Measurements from ENCODE around the gene PNLIPRP2. TPM values are rescaled to one million over a fixed set of nuclear protein-coding genes. Genes with fewer than 3 reads are reported as not detected.

The PNLIPRP2 gene
- total and polyA plus RNA-seq, 8 donors, result 1.3 to 11.9 (median 4.1) TPM; not detected in 3

GRCh38 chr10:116621476-116621875 is 723 bp downstream of the PNLIPRP2 start:
- no peak overlapping the region for H3K4me3 ChIP-seq
- intact Hi-C loops (cut with DNase I; ENCODE audit: low total_unique reads), result no loop called here
- H3K9me3 ChIP-seq, result no peaks in the 10 kb centered on the region
- no peak for DNase-seq
- no peak overlapping the region for H3K27ac ChIP-seq
- peaks cover 0 to 40% (median 5%) of the 10 kb centered on the region in 3 donors for H3K27me3 ChIP-seq
- no peaks in the 10 kb centered on the region for H3K36me3 ChIP-seq
- no peak for TF ChIP-seq POLR2AphosphoS5 (IDR thresholded peaks at IDR 0.05)
- no peak for TF ChIP-seq POLR2A (IDR thresholded peaks at IDR 0.05)
- TF ChIP-seq EP300 (IDR thresholded peaks at IDR 0.05), result no peak
- no peak for TF ChIP-seq CTCF (IDR thresholded peaks at IDR 0.05)
- peaks cover 0 to 12% (median 8%) of the 10 kb centered on the region in 4 donors for H3K4me1 ChIP-seq
- WGBS, 5 donors, result 42 to 71% (median 57%) methylated on average over 8 of the region's 8 CpGs

DNA sequence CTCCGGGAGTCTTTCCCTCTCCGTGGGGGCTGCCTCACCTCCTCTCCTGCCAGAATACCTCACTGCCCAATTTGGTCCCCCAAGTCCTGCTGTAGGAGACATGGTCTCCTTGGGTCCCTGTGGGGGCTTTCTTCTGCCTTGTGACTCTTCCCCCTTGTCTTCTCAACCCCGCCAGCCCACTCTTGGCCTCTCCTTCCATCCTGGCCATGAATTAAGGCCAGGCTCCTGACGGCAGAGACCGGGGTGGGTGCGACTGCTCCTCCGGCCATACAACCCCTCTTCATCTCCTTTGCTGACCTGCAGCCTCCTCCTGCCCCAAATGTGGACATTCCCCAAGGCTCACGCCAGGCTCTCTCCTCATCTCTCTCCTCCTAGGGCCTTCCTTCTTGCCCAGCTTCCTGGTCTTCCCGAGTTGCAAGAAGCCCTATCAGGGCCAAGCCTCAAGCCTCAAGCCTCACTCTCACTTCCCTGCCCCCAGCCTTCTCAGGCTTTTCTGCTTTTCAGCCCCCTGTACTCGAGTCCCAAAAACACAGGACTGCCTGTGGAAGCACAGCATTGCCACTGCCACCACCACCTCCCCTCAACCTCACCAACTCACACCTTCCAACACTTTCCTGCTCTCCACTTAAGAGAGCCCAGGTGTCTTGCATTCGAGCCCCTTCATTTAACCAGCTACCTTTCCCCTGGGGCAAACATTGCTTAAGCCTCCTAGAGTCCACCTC is 1.3 kb downstream of the PNLIPRP2 start:
- 84 to 91% (median 89%) methylated on average over 11 of the region's 11 CpGs for WGBS, 5 donors
- H3K9me3 ChIP-seq, result no peaks in the 10 kb centered on the region
- peaks cover 0 to 46% (median 11%) of the 10 kb centered on the region in 3 donors for H3K27me3 ChIP-seq
- TF ChIP-seq CTCF (IDR thresholded peaks at IDR 0.05) (no peak), EP300 (IDR thresholded peaks at IDR 0.05) (no peak), POLR2AphosphoS5 (IDR thresholded peaks at IDR 0.05) (no peak), POLR2A (IDR thresholded peaks at IDR 0.05) (no peak)
- no peak overlapping the region for H3K4me3 ChIP-seq
- no peak for DNase-seq
- no peaks in the 10 kb centered on the region for H3K36me3 ChIP-seq
- intact Hi-C loops (cut with DNase I; ENCODE audit: low total_unique reads), result no loop called here
- H3K4me1 ChIP-seq, result peaks cover 0 to 14% (median 9%) of the 10 kb centered on the region in 4 donors
- no peak overlapping the region for H3K27ac ChIP-seq

GRCh38 chr10:116625845-116626244 is 5.1 kb downstream of the PNLIPRP2 start:
- 84 to 90% (median 85%) methylated on average over 7 of the region's 7 CpGs for WGBS, 5 donors
- TF ChIP-seq POLR2AphosphoS5 (IDR thresholded peaks at IDR 0.05) (no peak), POLR2A (IDR thresholded peaks at IDR 0.05) (no peak), CTCF (IDR thresholded peaks at IDR 0.05) (no peak), EP300 (IDR thresholded peaks at IDR 0.05) (no peak)
- no peaks in the 10 kb centered on the region for H3K9me3 ChIP-seq
- no peak for DNase-seq
- H3K36me3 ChIP-seq, result no peaks in the 10 kb centered on the region
- H3K27me3 ChIP-seq, result peaks cover 0 to 64% (median 21%) of the 10 kb centered on the region in 3 donors
- intact Hi-C loops (cut with DNase I; ENCODE audit: low total_unique reads), result no loop called here
- H3K27ac ChIP-seq, result no peak overlapping the region
- peaks cover 0 to 14% (median 11%) of the 10 kb centered on the region in 4 donors for H3K4me1 ChIP-seq
- no peak overlapping the region for H3K4me3 ChIP-seq

- Histone ChIP-seq H3K4me3 (no peak overlapping the region), H3K27ac (no peak overlapping the region), H3K36me3 (no peaks in the 10 kb centered on the region), H3K27me3 (peaks cover 0 to 63% (median 21%) of the 10 kb centered on the region in 3 donors), H3K9me3 (no peaks in the 10 kb centered on the region), H3K4me1 (peaks cover 0 to 9% (median 9%) of the 10 kb centered on the region in 4 donors)
- no peak for DNase-seq
- TF ChIP-seq CTCF (IDR thresholded peaks at IDR 0.05) (no peak), POLR2AphosphoS5 (IDR thresholded peaks at IDR 0.05) (no peak), POLR2A (IDR thresholded peaks at IDR 0.05) (no peak), EP300 (IDR thresholded peaks at IDR 0.05) (no peak)
- intact Hi-C loops (cut with DNase I; ENCODE audit: low total_unique reads), result no loop called here
- 36 to 70% (median 55%) methylated on average over 9 of the region's 9 CpGs for WGBS, 5 donors
These were observed 6.1 kb downstream of the PNLIPRP2 start for GRCh38 chr10:116626815-116627214.
